Retinal pigment epithelial cell (primary cell): ENCODE results near the gene PNKD.

ENCODE experiments used
- DNase-seq: peaks from one replicate; pipeline ENCODE4 v3.0.0-alpha.2; 2010; ENCODE audit warnings: low read depth
- H3K4me3 ChIP-seq: 2 replicates; pipeline ENCODE4 v1.5.1; 2011; ENCODE audit warnings: mild to moderate bottlenecking, low read length, control low read depth, moderate library complexity
- CTCF ChIP-seq: conservative IDR thresholded peaks from 2 replicates; pipeline ENCODE4 v1.5.1; 2011; ENCODE audit warnings: low read depth, low read length, control low read depth, inconsistent platforms

Gene PNKD

GRCh38 chr2:218387369-218388194 is 117.3 kb downstream of the PNKD start:
- DNase-seq = no peak
- TF ChIP-seq CTCF = no peak
- H3K4me3 ChIP-seq = peak overlapping the region; percentile 41

- no peak overlapping the region for H3K4me3 ChIP-seq
- no peak for TF ChIP-seq CTCF
- DNase-seq = no peak
These were observed 119.2 kb downstream of the PNKD start for GRCh38 chr2:218389333-218390150.

GRCh38 chr2:218391202-218391601 is 120.9 kb downstream of the PNKD start:
- DNase-seq = no peak
- TF ChIP-seq CTCF = no peak
- no peak overlapping the region for H3K4me3 ChIP-seq

GRCh38 chr2:218392459-218392858 is 122.1 kb downstream of the PNKD start:
- DNase-seq = no peak
- no peak for TF ChIP-seq CTCF
- H3K4me3 ChIP-seq = no peak overlapping the region

GRCh38 chr2:218392891-218393462 is 122.7 kb downstream of the PNKD start:
- TF ChIP-seq CTCF = no peak
- H3K4me3 ChIP-seq = no peak overlapping the region
- DNase-seq = no peak

- no peak overlapping the region for H3K4me3 ChIP-seq
- TF ChIP-seq CTCF = no peak
- no peak for DNase-seq
These were observed 123.5 kb downstream of the PNKD start for GRCh38 chr2:218393750-218394290.
